Measurements from ENCODE around the gene STYXL2.

Gene STYXL2

DNA sequence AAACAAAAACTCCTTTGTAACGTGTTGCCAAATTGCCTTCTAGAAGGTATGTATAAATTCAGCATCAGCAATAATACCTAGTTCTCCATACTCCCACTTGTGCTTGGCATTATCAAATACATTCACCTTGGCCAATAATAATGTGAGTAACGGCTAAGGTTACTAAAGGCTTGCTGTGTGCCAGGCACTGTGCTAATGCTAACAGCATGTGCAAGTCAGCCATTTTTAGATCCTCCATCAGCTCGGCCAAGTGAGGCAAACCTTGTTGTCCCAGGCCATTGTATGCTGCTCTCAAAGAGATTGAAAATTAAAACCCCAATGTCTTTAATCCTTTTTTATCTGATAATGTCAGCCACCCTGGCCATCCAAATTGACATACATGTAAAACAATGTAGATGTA is 48.1 kb downstream of the STYXL2 start (continued):
- TF ChIP-seq, protein P1, sequence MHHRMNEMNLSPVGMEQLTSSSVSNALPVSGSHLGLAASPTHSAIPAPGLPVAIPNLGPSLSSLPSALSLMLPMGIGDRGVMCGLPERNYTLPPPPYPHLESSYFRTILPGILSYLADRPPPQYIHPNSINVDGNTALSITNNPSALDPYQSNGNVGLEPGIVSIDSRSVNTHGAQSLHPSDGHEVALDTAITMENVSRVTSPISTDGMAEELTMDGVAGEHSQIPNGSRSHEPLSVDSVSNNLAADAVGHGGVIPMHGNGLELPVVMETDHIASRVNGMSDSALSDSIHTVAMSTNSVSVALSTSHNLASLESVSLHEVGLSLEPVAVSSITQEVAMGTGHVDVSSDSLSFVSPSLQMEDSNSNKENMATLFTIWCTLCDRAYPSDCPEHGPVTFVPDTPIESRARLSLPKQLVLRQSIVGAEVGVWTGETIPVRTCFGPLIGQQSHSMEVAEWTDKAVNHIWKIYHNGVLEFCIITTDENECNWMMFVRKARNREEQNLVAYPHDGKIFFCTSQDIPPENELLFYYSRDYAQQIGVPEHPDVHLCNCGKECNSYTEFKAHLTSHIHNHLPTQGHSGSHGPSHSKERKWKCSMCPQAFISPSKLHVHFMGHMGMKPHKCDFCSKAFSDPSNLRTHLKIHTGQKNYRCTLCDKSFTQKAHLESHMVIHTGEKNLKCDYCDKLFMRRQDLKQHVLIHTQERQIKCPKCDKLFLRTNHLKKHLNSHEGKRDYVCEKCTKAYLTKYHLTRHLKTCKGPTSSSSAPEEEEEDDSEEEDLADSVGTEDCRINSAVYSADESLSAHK (tag by site-specific recombination; IDR thresholded peaks at IDR 0.05): no peak
